HG02885 (cell line): ENCODE measurements around the gene EIF5AL1.
A peak's percentile ranks its signal among the peaks of the same experiment; 100 is the strongest.
"Not testable (repeated sequence)": the region's sequence is repeated elsewhere in the genome, so short reads cannot be mapped to it uniquely, and the experiment has no call there.

Experiments used
- ATAC-seq: cut with Tn5 transposase; IDR thresholded peaks from one replicate; pipeline ENCODE4 v1.9.1; 2021; ENCODE audit warnings: mild to moderate bottlenecking; ENCODE audit not compliant: unreplicated experiment, poor library complexity

The EIF5AL1 gene

GRCh38 chr10:79547973-79548372 lies 35.6 kb downstream of the EIF5AL1 start:
- no peak for ATAC-seq

GRCh38 chr10:79552143-79552542 lies 39.8 kb downstream of the EIF5AL1 start:
- no peak for ATAC-seq

GRCh38 chr10:79555354-79556309 lies 43.3 kb downstream of the EIF5AL1 start:
- no peak for ATAC-seq

- ATAC-seq: not testable (repeated sequence)
Observed at GRCh38 chr10:79556961-79557360, 44.6 kb downstream of the EIF5AL1 start.

GRCh38 chr10:79559726-79560125 lies 47.4 kb downstream of the EIF5AL1 start:
- ATAC-seq: no peak

- no peak for ATAC-seq
Observed at GRCh38 chr10:79560160-79560709, 47.9 kb downstream of the EIF5AL1 start, which contains the start of gene SFTPA2. TSS of gene SFTPA2 (minus strand) at chr10:79560407. CDS start at chr10:79559483, 924 bp downstream.

GRCh38 chr10:79561257-79561656 lies 48.9 kb downstream of the EIF5AL1 start:
- no peak for ATAC-seq

GRCh38 chr10:79562135-79562756 lies 49.9 kb downstream of the EIF5AL1 start:
- ATAC-seq: peak; percentile 81

GRCh38 chr10:79563426-79563825 lies 51.1 kb downstream of the EIF5AL1 start:
- ATAC-seq: no peak
